CD4-positive, alpha-beta T cell treated with Interleukin-21 for 1 hour (primary cell): Measurements from ENCODE around the gene GDF10.
A peak's percentile ranks its signal among the peaks of the same experiment; 100 is the strongest.

Experiments used
- DNase-seq: peaks from one replicate; pipeline ENCODE4 v3.0.0-alpha.2; 2020

GDF10 gene

GRCh38 chr10:47299611-47300428 is at the start of gene GDF10:
Gene GDF10 (plus strand): TSS chr10:47300197. CDS start chr10:47300652, 455 bp downstream.
- no peak for DNase-seq

- no peak for DNase-seq
These were observed 47.8 kb upstream of the GDF10 start for GRCh38 chr10:47252093-47252780.

GRCh38 chr10:47253030-47253637 is 46.9 kb upstream of the GDF10 start:
- DNase-seq, result no peak

- DNase-seq, result no peak
These were observed 46.2 kb upstream of the GDF10 start for GRCh38 chr10:47253651-47254375.

- no peak for DNase-seq
These were observed 45.4 kb upstream of the GDF10 start for GRCh38 chr10:47254611-47255010.

GRCh38 chr10:47255033-47255813 is 44.8 kb upstream of the GDF10 start:
- DNase-seq, result no peak

- DNase-seq, result no peak
These were observed 44.1 kb upstream of the GDF10 start for GRCh38 chr10:47255866-47256265.

- peak; percentile 20 for DNase-seq
These were observed 43.2 kb upstream of the GDF10 start for GRCh38 chr10:47256751-47257336.

GRCh38 chr10:47257396-47258120 is 42.4 kb upstream of the GDF10 start:
- peak; percentile 59 for DNase-seq

GRCh38 chr10:47258921-47259320 is 41.1 kb upstream of the GDF10 start:
- no peak for DNase-seq

- DNase-seq, result no peak
These were observed 40.5 kb upstream of the GDF10 start for GRCh38 chr10:47259466-47259865.

- no peak for DNase-seq
These were observed 39.4 kb upstream of the GDF10 start for GRCh38 chr10:47260505-47261111.

GRCh38 chr10:47261121-47261520 is 38.9 kb upstream of the GDF10 start:
- DNase-seq, result peak; percentile 49

GRCh38 chr10:47261556-47261955 is 38.4 kb upstream of the GDF10 start:
- no peak for DNase-seq

GRCh38 chr10:47262606-47263533 is 37.1 kb upstream of the GDF10 start:
- no peak for DNase-seq

GRCh38 chr10:47264797-47265281 is 35.2 kb upstream of the GDF10 start:
- DNase-seq, result peak; percentile 48

GRCh38 chr10:47266602-47267001 is 33.4 kb upstream of the GDF10 start:
- no peak for DNase-seq

- DNase-seq, result no peak
These were observed 31.3 kb upstream of the GDF10 start for GRCh38 chr10:47268696-47269095.

GRCh38 chr10:47269294-47269693 is 30.7 kb upstream of the GDF10 start:
- DNase-seq, result no peak
